Panc1 (cell line): ENCODE measurements around the gene SPINDOC. TPM values are rescaled to one million over a fixed set of nuclear protein-coding genes. Genes with fewer than 3 reads are reported as not detected.

Experiments
- ATAC-seq: fragments of 200-7000 bp; cut with Tn5 transposase; 2 replicates; pipeline ENCODE4 v1.9.1; 2020; ENCODE audit warnings: mild to moderate bottlenecking, moderate library complexity
- BruUV-seq: library from RNA; stranded (reverse); fragments of 400-500 nt; replicated peaks from 2 replicates; lab custom pipeline; 2021; lab: Mats Ljungman, UMichigan
- CTCF ChIA-PET: fragments of 300-600 bp; sonication (Branson Sonifier 250); formaldehyde crosslinking; loops from one replicate; lab custom pipeline; 2022; ENCODE audit warnings: antibody characterized with exemption; lab: Charles Lee
- POLR2A ChIA-PET: fragments of 300-600 bp; sonication (Branson Sonifier 250); formaldehyde crosslinking; loops from one replicate; lab custom pipeline; 2022; ENCODE audit warnings: antibody characterized with exemption; lab: Charles Lee
- DNase-seq: peaks from one replicate; pipeline ENCODE4 v3.0.0-alpha.2; 2010; ENCODE audit warnings: low read depth, low spot score
- H3K27ac ChIP-seq: 2 replicates; pipeline ENCODE4 v1.5.1; 2011; ENCODE audit warnings: mild to moderate bottlenecking, low read length, inconsistent platforms
- H3K27me3 ChIP-seq: fragments of 200-500 bp; sonication (Bioruptor generic); 2 replicates; pipeline ENCODE4 v1.6.0; 2014; ENCODE audit warnings: low read length, inconsistent platforms; ENCODE audit not compliant: control insufficient read depth, insufficient read depth
- H3K36me3 ChIP-seq: fragments of 200-500 bp; sonication (Bioruptor generic); 2 replicates; pipeline ENCODE4 v1.5.1; 2014; ENCODE audit warnings: inconsistent platforms, mild to moderate bottlenecking, low read length, moderate library complexity; ENCODE audit not compliant: control insufficient read depth, insufficient read depth
- H3K4me1 ChIP-seq: 2 replicates; pipeline ENCODE4 v1.5.1; 2011; ENCODE audit warnings: inconsistent platforms, mild to moderate bottlenecking, low read length, moderate library complexity; ENCODE audit not compliant: control insufficient read depth, insufficient read depth
- H3K4me3 ChIP-seq, 2 experiments: 2 replicates each; pipeline ENCODE4 v1.5.1; 2011 to 2012; ENCODE audit warnings: low read depth in 2 of 2, low read length in 2 of 2, mild to moderate bottlenecking in 2 of 2, inconsistent platforms in 1 of 2, moderate library complexity in 1 of 2
- H3K9me3 ChIP-seq: fragments of 200-500 bp; sonication (Bioruptor generic); 2 replicates; pipeline ENCODE4 v1.5.1; 2014; ENCODE audit warnings: low read depth, mild to moderate bottlenecking, inconsistent platforms, low read length, moderate library complexity; ENCODE audit not compliant: control insufficient read depth, insufficient read depth
- CTCF ChIP-seq: fragments of 450-650 bp; IDR thresholded peaks from 2 replicates; pipeline ENCODE4 v1.5.1; 2017; ENCODE audit warnings: mild to moderate bottlenecking
- POLR2AphosphoS5 ChIP-seq: IDR thresholded peaks from 2 replicates; pipeline ENCODE4 v1.6.1; 2012; ENCODE audit warnings: mild to moderate bottlenecking, low read depth, low read length, moderate library complexity
- REST ChIP-seq, 2 experiments: IDR thresholded peaks; 2 replicates each; pipeline ENCODE4 v1.6.1; 2011 to 2012; ENCODE audit warnings: low read depth in 2 of 2, control low read depth in 1 of 2, low read length in 1 of 2, mild to moderate bottlenecking in 1 of 2, moderate library complexity in 1 of 2; ENCODE audit not compliant: insufficient read depth in 1 of 2
- SIN3A ChIP-seq: IDR thresholded peaks from 2 replicates; pipeline ENCODE4 v1.6.1; 2012; ENCODE audit warnings: low read depth, mild to moderate bottlenecking, low read length, moderate library complexity, borderline replicate concordance; ENCODE audit not compliant: insufficient read depth
- TCF7L2 ChIP-seq: IDR thresholded peaks from 2 replicates; pipeline ENCODE4 v1.6.1; 2011; ENCODE audit warnings: mild to moderate bottlenecking, low read depth, low read length, inconsistent platforms
- in situ Hi-C: cut with HindIII; loops from 2 replicates; pipeline ENCODE4 v1.10.0; 2016; ENCODE audit warnings: low sequenced_read_pairs, low pct_unique_long_range_greater_than_20kb
- intact Hi-C: fragments of 100-400 bp; cut with micrococcal nuclease; formaldehyde crosslinking; loops from one replicate; pipeline ENCODE4 v1.10.0; 2022; ENCODE audit not compliant: unreplicated experiment
- total RNA-seq: library from RNA; stranded (reverse); gene quantifications from one replicate; pipeline ENCODE4 v1.2.1, GENCODE V29; 2021; ENCODE audit not compliant: unreplicated experiment

Gene SPINDOC
- total RNA-seq, 1 experiment from 2014 or later, result 59.1 TPM

- DNase-seq, result no peak
- intact Hi-C loops, result loop anchor here (10.0 kb wide), 1 partner anchor 66 kb away; the partner anchor contains the start of gene MARK2
- BruUV-seq, result no TSS peak
- in situ Hi-C loops, result no loop called here
- ATAC-seq, result peak; percentile 82
- no peaks in the 10 kb centered on the region for H3K27me3 ChIP-seq
- POLR2A ChIA-PET, result no interaction called here
- H3K4me3 ChIP-seq, result peak within 1 kb of the TSS; percentile 77 to 85
- TF ChIP-seq POLR2AphosphoS5 (no peak), TCF7L2 (no peak), CTCF (peak; percentile 97), SIN3A (peak; percentile 81; the same call in 1 of the 2 replicates)
- H3K4me1 ChIP-seq, result peaks cover 15% of the 10 kb centered on the region
- H3K27ac ChIP-seq, result peak within 1 kb of the TSS; percentile 79
- H3K36me3 ChIP-seq, result peaks cover 4% of the 10 kb centered on the region; the same call in 1 of the 2 replicates
- CTCF ChIA-PET, result interaction anchor here (0.6 to 1.1 kb wide), 4 partner anchors 22 to 171 kb away, joined by 3 read pairs; partner anchors contain the start of gene NAA40
- H3K9me3 ChIP-seq, result no peaks in the 10 kb centered on the region
These were observed 44.8 kb upstream of the SPINDOC start, which contains the start of gene ZFTA for GRCh38 chr11:63768237-63769041. TSS of gene ZFTA (minus strand) at chr11:63768775. CDS start at chr11:63768622, 153 bp downstream.

GRCh38 chr11:63769042-63769713 lies 44.1 kb upstream of the SPINDOC start:
- DNase-seq (no peak), ATAC-seq (peak; percentile 81)
- intact Hi-C loops (loop anchor here (10.0 kb wide), 1 partner anchor 66 kb away; the partner anchor contains the start of gene MARK2), in situ Hi-C loops (no loop called here)
- POLR2A ChIA-PET, result no interaction called here
- CTCF ChIA-PET, result interaction anchor here (1.1 kb wide), 1 partner anchor 63 kb away, joined by 3 read pairs; no protein-coding TSS in a partner anchor
- no peaks in the 10 kb centered on the region for H3K27me3 ChIP-seq
- BruUV-seq, result no TSS peak
- TF ChIP-seq CTCF (no peak), POLR2AphosphoS5 (no peak), TCF7L2 (no peak), SIN3A (no peak), REST (IDR thresholded peaks at IDR 0.05; ENCODE audit: insufficient read depth in 1 of 2, low read depth in 2 of 2, low read length in 1 of 2) (no peak)
- peak overlapping the region; percentile 57 to 85 for H3K4me3 ChIP-seq
- no peaks in the 10 kb centered on the region for H3K9me3 ChIP-seq
- H3K36me3 ChIP-seq, result peaks cover 4% of the 10 kb centered on the region; the same call in 1 of the 2 replicates
- peak overlapping the region; percentile 68; the same call in 1 of the 2 replicates for H3K27ac ChIP-seq
- peaks cover 15% of the 10 kb centered on the region for H3K4me1 ChIP-seq
